NCI-H82 treated with DMSO at 0.1 percent for 48 hours (cell line): Measurements from ENCODE around the gene ARMC7.

Experiments used
- DNase-seq: peaks from one replicate; lab custom pipeline; 2025; ENCODE audit not compliant: unreplicated experiment; lab: John Stamatoyannopoulos, UW

Gene ARMC7

DNA sequence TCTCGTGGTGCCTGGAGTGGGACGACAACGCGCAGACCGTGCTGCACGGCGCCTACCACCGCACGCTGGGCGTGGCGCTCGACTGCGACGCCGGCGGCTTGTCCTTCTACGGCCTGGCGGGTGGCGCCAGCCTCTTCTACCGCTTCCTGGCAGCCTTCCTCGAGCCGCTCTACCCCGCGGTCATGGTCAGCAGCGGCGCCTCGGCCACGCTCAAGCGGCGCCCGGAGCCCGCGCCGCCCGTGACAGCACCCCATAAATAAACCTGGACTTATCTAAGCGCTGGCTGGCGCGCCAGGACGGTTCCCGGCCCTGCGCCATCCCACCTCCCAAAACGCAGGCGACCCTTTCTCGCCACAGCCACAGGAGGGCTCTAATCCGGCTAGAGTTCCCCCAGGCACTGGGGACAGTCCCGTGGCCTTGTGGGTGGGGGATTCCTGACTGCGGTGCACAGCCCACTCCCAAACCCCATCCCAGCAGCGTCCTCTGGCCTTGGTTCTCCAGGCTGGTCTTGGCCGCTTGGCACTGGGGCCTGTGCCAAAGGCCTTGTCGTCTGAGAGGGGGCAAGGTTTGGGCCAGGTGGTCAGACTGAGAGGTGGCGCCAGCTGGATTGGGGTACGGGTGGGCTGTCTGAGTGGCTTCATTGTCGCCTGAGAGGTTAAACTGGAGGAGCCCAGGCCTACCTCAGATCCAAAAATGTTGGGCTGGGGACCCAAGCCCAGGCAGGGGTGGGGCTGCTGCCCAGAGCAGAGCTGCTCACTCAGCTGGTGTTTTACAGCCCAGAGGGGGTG, 32.1 kb upstream of the ARMC7 start:
- no peak for DNase-seq

DNA sequence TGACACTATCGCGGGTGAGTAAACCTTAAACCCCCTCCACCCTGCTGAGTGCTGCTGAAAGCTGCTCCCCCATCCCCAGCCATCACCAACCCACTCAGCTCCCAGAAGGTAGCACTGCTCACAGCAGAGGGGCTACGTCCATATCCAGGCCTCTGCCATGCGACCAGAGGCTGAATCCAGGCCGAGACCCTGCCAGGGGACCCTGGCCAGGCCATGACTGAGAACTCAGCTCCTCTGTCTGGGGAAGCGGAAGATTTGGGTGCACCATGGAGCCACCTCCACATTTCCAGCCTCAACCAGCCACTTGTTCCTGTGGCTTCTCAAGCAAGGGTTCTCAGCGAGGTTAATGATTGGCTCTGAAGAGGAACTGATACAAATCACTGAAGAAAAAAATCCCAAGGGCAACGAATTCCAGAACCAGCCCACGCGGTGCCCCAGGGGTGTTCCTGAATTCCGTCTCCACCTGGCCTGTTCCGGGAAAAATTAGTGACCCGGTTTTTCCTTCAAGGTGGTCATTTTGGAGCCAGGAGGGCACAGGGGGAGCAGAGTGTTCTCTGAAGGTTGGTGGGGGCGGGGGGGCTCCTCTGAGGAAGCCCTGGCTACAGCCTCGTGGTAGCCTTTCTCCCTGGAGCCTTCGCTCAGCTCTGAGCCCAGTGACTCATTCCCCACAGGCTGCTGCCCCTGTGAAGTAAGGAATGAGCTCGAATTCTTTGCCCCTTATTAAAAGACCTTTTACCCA, 31.3 kb upstream of the ARMC7 start:
- no peak for DNase-seq

DNA sequence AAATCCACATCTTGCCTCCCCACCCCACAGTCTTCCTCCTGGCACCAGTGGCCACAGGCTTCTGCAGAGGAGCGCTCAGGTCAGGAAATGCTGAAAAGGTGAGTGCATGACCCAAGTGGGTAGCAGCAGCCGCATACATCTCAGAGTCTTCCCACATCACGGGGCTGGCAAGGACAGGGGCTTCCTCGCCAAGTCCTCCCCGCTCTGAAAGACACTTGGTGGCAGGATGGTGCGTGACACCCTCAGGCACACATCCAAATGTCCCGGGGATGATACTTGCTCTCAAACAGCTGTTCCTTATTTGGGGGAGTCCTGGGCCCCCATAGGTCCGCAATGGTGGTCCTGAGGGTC, 30.8 kb upstream of the ARMC7 start:
- DNase-seq, result no peak

DNA sequence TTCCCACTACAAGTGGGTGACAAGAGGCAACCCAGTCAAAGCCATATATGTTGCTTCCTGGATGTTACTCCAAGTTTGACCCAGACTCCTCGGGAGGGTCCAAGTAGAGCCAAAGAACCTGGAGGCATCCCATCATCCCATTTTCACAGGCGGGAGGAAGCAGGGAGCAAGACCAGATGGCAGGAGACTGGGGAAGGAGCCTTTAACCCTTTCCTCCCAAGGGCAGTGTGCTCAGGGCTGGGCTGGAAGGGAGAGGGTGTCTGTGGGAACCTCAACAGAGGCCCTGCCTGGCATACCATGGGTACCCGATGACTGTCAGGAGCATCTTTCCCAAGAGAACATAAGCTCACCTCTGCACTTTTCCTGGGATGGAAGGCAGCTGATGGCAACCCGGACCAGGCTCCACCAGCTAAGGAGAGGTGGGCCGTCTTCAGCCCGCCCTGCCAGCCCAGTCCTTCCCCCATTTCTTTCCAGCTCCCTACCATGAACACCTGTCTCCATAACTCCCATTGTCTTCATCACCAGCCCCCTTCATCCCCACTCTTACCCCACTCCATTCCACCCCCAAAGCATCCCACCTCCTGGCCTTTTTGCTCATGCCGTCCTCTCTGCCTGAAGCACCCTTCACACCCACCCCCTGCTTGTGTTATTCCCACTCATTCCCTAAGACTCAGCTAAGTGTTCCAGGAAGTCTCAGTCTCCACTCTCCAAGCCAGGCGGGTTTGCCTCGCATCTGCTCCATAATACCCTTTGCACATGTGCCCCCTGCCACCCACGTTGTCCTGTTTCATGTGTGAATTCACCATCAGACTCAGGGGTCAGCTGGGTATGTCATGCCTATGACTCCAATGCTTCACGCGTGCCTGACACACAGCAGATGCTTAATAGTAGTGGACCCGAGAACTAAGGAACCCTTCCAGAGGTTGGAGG, 27.9 kb upstream of the ARMC7 start:
- DNase-seq, result peak; percentile 23

DNA sequence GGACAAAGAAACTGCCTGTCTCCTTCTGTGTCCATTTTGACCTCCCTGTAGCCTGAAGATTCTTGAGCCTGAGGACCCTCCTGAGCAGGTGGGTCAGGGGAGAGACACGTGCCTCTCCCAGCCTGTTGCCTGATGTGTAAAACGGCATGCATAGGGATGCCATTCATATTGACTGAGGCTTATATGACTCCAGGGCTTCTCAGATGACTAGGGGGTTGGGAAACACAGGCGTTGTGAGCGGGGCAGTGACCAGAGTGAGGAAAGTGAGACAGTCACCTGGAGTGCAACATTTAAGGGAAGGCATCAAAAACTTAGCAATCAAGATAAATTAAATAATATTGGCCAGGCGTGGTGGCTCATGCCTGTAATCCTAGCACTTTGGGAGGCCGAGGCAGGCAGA, 27.1 kb upstream of the ARMC7 start:
- DNase-seq, result no peak

DNA sequence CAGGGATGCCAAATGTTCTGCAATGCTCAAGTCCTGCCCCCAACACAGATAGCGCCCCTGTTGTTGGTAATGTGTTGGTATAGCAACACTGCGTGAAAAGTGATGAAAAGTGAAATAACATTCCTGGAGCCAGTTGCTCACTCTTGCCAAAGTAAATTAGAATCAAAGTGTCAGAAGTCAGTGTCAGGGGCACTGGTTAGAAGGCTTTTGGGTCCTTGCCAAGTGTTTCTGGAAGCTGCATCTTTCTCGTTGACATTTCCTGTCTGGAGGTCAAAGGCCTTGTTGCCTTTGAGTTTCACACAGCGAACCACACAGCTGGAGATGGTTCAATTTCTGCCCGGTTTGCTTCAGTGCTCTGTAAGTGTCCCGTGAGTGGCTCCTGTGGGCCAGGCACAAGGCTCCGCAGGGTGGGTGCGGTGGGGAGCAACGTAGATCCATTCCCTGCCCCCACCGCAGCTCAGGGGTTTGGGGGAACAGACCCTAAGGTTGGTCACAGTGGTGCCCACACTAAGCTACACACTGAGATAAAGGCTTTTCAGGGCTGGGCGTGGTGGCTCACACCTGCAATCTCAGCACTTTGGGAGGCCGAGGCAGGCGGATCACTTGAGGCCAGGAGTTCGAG, 25.6 kb upstream of the ARMC7 start:
- DNase-seq, result no peak

DNA sequence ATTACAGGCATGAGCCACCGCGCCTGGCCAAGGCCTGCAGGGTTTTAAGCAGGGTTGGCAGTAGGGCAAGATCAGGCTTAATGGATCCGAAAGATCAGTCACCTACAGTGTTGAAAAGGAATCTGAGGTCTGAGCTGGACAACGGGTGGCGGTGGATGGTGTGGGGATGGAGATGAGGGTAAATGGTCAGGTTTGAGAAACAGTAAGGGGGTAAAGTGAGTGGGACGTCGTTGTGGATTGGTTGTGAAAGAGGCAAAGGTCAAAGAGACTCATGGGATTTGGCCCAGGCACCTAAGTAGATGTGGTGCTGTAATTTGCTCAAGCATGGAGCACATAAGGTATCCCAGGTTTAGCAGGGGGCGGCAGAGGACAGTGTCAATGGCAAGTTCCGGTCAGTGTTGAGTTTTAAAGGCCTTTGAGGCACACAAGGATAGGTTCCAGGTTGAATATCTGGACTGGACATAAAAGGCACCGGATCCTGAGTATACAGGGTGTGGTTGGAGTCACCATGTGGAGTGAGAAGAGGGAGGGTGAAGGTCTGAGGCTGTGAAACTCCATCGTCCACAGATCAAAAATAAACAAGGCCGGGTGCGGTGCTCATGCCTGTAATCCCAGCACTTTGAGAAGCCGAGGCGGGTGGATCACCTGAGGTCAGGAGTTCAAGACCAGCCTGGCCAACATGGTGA, 23.1 kb upstream of the ARMC7 start:
- DNase-seq, result no peak

DNA sequence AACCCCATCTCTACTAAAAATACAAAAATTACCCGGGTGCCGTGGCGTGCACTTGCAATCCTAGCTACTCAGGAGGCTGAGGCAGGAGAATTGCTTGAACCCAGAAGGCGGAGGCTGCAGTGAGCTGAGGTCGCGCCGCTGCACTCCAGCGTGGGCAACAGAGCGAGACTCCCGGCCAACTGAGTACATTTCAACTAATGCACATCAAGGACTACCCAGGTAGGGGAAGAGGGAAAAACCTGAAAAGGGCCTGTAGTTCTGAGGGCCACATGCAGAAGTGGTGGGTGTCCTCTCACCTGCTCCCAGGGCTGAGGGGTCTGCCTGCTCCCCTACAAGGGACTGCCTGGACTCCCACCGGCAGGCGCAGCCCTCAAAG, 22.6 kb upstream of the ARMC7 start:
- no peak for DNase-seq

DNA sequence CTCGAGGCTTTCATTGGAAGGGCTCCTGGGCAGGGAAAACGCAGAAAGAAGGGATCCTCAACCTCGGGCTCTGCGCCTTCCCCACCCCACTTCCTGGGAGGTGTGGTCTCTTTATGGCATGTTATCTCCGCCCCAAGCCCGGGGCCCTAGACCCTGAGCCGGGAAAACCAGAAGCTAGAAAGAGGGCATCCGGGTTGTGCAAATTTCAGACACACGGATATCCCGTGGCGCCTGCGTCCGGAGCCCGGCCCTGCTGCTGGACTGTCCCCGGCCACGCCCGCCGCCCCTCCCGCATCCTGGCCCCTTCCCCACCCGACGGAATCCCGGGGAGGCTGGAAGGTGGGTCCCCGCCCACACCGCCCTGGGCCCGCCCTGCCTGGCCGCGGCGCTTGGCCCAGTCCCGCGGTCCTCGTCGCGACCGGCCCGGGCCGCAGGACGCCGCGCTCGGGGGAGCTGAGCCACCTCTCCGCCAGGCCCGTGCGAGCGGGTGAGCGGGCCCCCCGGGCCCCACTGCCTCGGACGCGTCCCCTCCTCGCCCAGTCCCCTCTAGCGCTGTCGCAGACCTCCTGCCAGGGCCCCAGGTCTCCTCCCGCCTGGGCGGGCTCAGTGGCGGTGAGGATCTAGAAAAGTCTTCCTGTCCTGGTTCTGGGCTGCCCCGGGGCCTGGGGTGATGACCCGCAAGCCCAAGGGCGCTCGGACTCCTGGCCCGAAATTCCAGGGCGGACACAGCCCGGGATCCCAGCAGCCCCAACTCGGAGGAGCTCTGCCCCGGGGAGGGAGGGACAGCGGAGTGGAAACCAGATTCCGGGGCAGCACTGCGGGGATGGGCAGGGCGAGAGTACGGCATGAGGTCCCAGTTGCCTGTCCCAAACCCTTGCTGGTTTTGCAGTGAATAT, 22.0 kb upstream of the ARMC7 start, which contains the start of gene SLC16A5:
SLC16A5 (plus strand) TSS at position 397 of the 896 bp plus-strand sequence. CDS start 5,683 bp downstream, outside the sequence.
- no peak for DNase-seq

DNA sequence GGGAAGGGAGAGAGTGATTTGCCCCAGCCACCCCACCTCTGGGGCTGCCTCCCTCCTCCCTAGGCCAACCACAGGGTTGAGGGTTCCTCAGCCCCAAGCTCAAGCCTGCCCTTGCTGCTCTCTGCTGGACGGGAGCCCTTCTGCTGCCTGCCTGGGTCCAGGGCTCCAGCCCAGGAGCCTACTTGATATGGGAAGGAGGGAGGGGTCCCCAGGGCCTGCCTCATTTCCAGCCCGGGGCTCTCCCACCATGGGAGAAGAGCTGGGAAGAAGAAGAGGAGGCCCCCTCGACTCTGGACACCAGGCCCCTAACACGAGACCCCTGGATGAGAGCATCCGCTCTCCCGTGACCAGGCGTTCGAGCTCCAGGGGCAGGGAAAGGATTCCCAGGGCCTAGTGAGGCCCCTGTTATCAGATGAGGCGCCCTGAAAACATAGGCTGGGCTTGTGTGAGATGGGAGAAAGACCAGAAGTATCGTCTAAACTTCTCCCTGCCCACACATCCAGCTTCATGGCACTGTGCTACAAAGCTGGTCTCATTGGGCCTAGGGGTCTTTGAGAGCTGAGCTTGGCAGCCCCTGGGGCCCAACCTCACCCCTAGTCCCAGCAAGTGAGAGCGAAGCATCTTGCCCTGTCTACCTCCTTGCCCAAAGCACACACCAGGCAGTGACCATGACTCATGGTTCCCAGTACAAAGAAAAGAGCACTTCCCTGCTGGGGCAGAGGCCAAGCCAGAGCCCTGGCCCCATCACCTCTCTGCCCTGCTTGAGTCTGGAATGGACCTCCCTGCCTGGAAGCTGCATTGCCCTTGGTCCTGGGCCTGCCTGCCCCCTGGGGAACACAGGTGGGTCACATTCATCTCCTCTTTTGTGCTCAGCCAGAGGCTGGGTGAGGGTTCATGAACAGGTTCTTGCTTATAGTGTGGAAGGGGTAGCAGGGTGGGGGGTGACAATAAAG, 21.0 kb upstream of the ARMC7 start:
- DNase-seq, result no peak

DNA sequence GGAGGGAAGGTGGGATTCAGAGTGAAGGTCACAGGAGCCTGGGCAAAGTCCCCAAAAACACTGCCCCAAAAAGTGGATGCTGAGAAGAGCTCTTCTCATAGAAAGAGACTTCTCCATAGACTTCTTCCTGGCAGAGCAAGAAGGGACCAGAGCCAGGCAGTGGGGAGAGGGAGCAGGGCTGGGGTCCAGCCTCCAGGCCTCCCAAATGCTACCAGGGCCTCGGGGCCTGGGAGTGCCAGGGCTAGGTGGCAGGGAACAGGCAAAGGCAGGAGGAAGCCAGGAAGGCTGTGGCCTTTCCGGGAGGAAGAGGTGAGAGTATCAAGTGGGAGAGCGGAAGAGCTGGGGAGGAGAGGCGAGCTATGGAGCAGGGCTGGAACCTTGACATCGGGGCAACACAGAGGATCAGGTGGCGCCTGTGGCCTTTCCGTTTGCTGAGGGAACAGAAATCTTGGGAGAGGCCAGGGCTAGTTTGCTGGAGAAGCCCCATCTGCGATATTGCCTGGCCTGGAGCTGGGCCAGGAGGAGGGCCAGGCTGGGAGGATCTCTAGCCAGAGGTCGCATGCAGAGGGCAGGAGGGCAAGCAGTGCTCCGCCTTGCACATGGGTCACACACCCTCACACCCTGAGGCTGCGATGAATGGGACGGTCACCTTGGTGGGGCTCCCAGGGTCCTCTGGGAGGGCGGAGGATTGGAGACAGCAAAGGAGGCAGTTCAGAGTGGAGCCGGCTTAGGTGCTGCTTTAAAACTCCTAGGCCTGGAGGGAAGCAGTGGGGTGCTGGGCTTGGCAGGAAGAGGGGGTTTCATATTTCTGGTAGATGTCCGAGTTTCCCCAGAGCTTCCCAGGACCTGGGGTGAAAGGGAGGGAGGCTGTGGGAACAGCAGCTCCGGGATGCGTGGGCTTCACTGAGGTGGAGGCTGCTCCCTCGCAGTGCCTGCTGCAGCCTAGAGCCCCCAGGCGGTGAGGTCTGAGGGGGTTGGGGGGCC, 18.6 kb upstream of the ARMC7 start:
- no peak for DNase-seq

DNA sequence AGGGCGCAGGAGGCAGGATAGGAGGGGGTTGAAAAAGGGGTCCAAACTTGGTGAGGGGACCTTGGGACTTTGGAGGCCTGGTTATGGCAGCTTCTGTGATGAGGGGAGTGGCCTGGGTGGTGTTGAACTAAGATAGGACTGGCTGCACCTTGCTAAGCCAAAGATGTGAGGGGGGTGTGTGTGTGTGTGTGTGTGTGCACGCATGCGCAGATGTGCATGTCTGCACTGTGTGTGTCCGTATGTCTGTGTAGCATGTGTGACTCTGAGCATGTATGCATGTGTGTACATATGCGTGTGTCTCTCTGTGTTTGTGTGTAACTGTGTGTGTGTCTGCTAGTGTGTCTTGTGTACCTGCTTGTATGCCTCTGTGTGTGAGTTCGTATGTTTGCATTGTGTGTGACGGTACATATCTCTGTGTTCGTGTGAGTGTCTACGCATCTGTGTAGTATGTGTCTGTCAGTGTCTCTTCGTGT, 17.9 kb upstream of the ARMC7 start:
- DNase-seq, result no peak

DNA sequence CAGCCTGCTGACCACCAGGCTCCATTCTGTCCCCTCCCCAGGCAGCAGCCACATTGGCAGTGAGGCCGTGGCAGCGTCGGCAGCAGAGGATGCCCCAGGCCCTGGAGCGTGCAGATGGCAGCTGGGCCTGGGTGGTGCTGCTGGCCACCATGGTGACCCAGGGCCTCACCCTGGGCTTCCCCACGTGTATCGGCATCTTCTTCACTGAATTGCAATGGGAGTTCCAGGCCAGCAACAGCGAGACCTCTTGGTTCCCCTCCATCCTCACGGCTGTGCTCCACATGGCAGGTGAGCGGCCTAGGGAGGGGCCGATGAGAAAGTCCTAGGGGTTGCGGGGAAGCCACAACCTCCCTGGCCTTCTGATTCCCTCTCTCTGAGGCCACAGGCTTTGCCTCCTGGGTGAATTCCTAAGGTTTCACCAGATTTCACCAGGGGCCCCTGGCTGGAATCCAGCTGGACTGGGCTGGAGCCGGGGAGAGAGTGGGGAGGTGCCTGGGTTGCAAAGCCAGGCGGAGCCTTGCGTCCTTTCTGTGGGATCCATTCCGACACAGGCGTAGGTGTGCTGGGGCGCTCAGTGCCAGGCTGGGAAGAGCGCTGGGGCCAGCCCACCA, 16.1 kb upstream of the ARMC7 start:
- no peak for DNase-seq

DNA sequence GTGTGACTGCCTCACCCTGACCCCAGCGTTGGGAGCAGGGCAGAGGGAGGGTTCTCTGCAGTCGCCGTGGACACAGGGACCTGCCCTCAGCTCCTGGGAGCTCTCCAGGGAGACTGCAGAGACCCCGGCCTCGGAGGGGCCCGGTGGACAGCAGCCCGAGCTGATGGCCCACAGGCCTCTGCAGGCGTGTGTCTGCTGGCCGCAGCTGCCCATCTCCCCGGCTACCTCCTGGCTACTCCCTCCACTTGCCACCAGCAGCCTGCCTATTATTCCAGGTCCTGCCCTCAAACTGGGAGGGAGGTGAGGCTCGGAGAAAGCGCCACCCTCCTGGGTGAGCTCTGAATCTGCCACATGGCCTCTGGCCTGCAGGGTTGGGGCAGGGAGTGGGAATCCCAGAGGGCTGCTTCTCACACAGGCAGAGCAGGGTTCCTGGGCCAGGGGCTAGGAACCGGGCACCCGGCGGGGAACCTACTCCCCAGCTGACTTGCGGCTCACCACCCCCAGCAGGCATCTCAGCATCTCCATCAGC, 14.8 kb upstream of the ARMC7 start:
- no peak for DNase-seq

DNA sequence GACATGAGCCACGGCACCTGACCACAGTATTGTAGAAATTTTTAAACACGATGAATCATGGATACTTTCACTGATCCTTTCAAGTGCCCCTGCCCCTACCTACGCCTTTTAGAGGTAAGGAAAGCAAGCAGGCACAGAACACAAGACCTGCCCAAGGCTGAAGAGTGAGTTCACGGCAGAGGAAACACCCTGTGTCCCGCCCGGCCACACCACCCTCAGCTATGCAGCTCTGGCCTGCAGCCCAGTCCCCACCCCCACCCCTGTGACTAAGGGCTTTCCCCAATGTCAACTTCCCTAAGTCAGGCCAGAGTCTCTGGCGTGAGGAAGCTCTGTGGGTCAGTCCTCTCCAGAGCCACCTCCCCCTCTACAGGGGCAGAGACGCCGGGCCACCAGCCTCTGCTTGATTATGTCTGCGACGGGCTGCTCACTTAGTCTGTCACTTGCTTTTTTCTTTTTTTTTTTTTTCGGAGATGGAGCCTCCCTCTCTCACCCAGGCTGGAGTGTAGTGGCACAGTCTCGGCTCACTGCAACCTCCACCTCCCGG, 13.6 kb upstream of the ARMC7 start:
- no peak for DNase-seq

DNA sequence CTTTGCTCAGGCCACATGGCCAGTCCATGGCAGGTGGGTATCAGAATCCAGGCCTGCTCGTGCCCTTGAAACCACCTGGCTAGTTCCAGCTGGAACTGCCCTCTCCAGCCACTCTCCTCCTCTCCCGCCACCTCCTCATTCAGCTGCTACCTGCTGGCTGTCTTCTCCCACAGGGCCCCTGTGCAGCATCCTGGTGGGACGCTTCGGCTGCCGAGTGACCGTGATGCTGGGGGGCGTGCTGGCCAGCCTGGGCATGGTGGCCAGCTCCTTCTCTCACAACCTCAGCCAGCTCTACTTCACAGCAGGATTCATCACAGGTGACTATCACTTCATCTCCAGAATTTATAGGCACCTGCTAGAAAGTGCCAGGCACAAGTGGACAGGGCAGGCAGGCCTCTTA, 11.9 kb upstream of the ARMC7 start:
- no peak for DNase-seq
